ENCODE data around the gene CHST8.

CHST8 gene

GRCh38 chr19:33799476-33799875 lies 177.7 kb downstream of the CHST8 start:
- no peaks in the 10 kb centered on the region for H3K9me3 ChIP-seq (ENCODE audit: insufficient read depth, low read length, severe bottlenecking)
- H3K79me2 ChIP-seq (ENCODE audit: insufficient read depth, low read length), result no peaks in the 10 kb centered on the region
- DNase-seq, result no peak
- no peak overlapping the region for H3K4me2 ChIP-seq (ENCODE audit: insufficient read depth, low read length)
- H3K36me3 ChIP-seq (ENCODE audit: insufficient read depth, low read length), result no peaks in the 10 kb centered on the region
- TF ChIP-seq CTCF (IDR thresholded peaks at IDR 0.05; ENCODE audit: borderline replicate concordance, extremely low read depth, low read length, poor library complexity, severe bottlenecking), result no peak
- no peak for TF ChIP-seq EZH2 (IDR thresholded peaks at IDR 0.05; ENCODE audit: borderline replicate concordance, low read depth, low read length, severe bottlenecking)
- no peak overlapping the region for H3K4me3 ChIP-seq (ENCODE audit: low read depth in 1 of 2, low read length in 2 of 2)
- H3K27me3 ChIP-seq (ENCODE audit: insufficient read depth, low read length, poor library complexity), result no peaks in the 10 kb centered on the region
- 0 out of 2 replicates have a peak, but pooled peaks cover 1% of the 10 kb centered on the region for H4K20me1 ChIP-seq (ENCODE audit: insufficient read depth, low read length)
- no peaks in the 10 kb centered on the region for H3K4me1 ChIP-seq (ENCODE audit: insufficient read depth, low read length)
- H3K9ac ChIP-seq (ENCODE audit: low read depth, low read length), result no peak overlapping the region
- no peak for ATAC-seq (ENCODE audit: insufficient read depth, low read depth)
- H2AFZ ChIP-seq (ENCODE audit: low read depth, low read length), result no peak overlapping the region
- no peak overlapping the region for H3K27ac ChIP-seq (ENCODE audit: low read length)

GRCh38 chr19:33800012-33800680 lies 178.4 kb downstream of the CHST8 start:
- Histone ChIP-seq H3K79me2 (ENCODE audit: insufficient read depth, low read length) (no peaks in the 10 kb centered on the region), H3K4me2 (ENCODE audit: insufficient read depth, low read length) (no peak overlapping the region), H3K27me3 (ENCODE audit: insufficient read depth, low read length, poor library complexity) (no peaks in the 10 kb centered on the region), H3K4me1 (ENCODE audit: insufficient read depth, low read length) (no peaks in the 10 kb centered on the region), H3K4me3 (ENCODE audit: low read depth in 1 of 2, low read length in 2 of 2) (no peak overlapping the region), H2AFZ (ENCODE audit: low read depth, low read length) (no peak overlapping the region), H3K27ac (ENCODE audit: low read length) (no peak overlapping the region), H3K36me3 (ENCODE audit: insufficient read depth, low read length) (no peaks in the 10 kb centered on the region), H3K9ac (ENCODE audit: low read depth, low read length) (no peak overlapping the region), H3K9me3 (ENCODE audit: insufficient read depth, low read length, severe bottlenecking) (no peaks in the 10 kb centered on the region), H4K20me1 (ENCODE audit: insufficient read depth, low read length) (0 out of 2 replicates have a peak, but pooled peaks cover 2% of the 10 kb centered on the region)
- ATAC-seq (ENCODE audit: insufficient read depth, low read depth), result no peak
- TF ChIP-seq CTCF (IDR thresholded peaks at IDR 0.05; ENCODE audit: borderline replicate concordance, extremely low read depth, low read length, poor library complexity, severe bottlenecking) (no peak), EZH2 (IDR thresholded peaks at IDR 0.05; ENCODE audit: borderline replicate concordance, low read depth, low read length, severe bottlenecking) (no peak)
- DNase-seq, result no peak

- no peaks in the 10 kb centered on the region for H3K79me2 ChIP-seq (ENCODE audit: insufficient read depth, low read length)
- H3K27me3 ChIP-seq (ENCODE audit: insufficient read depth, low read length, poor library complexity), result no peaks in the 10 kb centered on the region
- ATAC-seq (ENCODE audit: insufficient read depth, low read depth), result no peak
- no peak for TF ChIP-seq CTCF (IDR thresholded peaks at IDR 0.05; ENCODE audit: borderline replicate concordance, extremely low read depth, low read length, poor library complexity, severe bottlenecking)
- no peak overlapping the region for H3K4me3 ChIP-seq (ENCODE audit: low read depth in 1 of 2, low read length in 2 of 2)
- H3K27ac ChIP-seq (ENCODE audit: low read length), result no peak overlapping the region
- H4K20me1 ChIP-seq (ENCODE audit: insufficient read depth, low read length), result peaks cover 6% of the 10 kb centered on the region; the same call in 1 of the 2 replicates
- no peaks in the 10 kb centered on the region for H3K4me1 ChIP-seq (ENCODE audit: insufficient read depth, low read length)
- H3K9me3 ChIP-seq (ENCODE audit: insufficient read depth, low read length, severe bottlenecking), result no peaks in the 10 kb centered on the region
- H3K4me2 ChIP-seq (ENCODE audit: insufficient read depth, low read length), result no peak overlapping the region
- H3K36me3 ChIP-seq (ENCODE audit: insufficient read depth, low read length), result no peaks in the 10 kb centered on the region
- H2AFZ ChIP-seq (ENCODE audit: low read depth, low read length), result no peak overlapping the region
- DNase-seq, result no peak
- H3K9ac ChIP-seq (ENCODE audit: low read depth, low read length), result no peak overlapping the region
Measured at GRCh38 chr19:33801411-33801810, 179.7 kb downstream of the CHST8 start.
